Embryonic facial prominence (tissue), 1 donor: ENCODE measurements around the gene CTSK.
"Not testable (repeated sequence)": the region's sequence is repeated elsewhere in the genome, so short reads cannot be mapped to it uniquely, and the experiment has no call there.

Experiments used
- DNase-seq: peaks from one replicate; pipeline ENCODE4 v3.0.0-alpha.2; 2016; ENCODE audit errors: extremely low spot score

CTSK gene

DNA sequence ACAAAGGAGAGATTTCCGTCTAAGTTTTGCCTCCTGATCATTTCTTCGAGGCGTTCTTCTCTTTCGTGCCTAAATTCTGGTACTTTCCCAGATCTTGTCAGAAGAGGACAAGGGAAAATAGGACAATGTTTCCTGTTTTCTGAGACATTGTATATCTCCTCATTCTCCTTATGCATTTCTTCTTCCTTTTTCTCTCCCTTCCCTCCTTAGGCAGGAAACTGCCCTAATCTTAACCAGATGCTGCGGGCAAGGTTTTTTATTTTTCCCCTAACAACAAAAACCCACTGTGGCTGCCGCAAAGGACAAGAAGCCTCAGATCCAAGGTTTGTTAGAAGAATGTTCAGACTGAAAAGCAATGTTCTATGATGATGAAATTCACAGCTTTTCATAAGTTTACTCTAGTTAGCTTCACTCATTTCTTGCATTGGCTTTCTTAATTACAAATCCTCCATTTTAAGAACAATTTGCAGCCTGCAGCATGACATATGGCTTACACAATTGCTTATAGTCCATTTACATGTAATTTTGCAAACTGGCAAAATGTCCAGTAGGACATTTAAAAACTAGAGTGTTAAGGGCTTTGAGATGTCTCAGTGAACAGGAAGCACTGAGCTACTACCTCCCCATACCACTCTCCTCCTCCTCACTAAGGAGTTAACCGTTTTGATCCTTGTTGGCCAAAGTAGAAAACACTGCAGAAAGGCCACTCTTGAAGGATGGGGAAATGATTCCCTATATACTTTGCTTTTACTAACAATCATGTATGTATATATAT lies 624 bp downstream of the CTSK start:
- no peak for DNase-seq

DNA sequence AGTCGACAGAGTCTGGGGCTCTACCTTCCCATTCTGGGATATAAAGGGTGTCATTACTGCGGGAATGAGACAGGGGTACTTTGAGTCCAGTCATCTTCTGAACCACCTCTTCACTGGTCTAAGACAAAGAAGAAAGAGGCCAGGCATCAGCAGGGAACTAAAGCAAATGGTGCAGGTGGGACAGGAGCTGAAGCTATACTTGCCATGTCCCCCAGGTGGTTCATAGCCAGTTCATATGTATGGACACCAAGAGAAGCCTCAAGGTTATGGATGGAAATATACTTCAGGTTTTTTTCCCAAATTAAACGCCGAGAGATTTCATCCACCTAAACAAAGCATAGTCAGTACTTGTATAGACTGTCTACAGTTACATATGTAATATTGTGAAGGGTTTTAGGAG lies 2.2 kb downstream of the CTSK start:
- no peak for DNase-seq

DNA sequence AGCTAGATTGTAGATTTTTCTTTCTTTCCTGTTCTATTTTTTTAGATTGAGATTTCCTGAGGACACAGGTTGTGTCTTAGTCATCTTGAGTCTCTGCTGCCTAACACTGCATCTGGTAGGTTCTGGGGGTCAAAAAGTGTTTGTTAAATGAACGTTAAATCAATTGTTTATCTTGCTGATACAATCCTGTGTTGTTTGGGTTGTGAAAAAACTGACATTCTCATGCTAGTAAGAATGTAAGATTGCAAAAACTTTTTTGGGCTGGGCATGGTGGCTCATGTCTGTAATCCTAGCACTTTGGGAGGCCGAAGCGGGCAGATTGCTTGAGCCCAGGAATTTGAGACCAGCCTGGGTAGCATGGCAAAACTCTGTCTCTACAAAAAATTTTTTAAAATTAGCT lies 3.4 kb downstream of the CTSK start:
- DNase-seq: no peak

DNA sequence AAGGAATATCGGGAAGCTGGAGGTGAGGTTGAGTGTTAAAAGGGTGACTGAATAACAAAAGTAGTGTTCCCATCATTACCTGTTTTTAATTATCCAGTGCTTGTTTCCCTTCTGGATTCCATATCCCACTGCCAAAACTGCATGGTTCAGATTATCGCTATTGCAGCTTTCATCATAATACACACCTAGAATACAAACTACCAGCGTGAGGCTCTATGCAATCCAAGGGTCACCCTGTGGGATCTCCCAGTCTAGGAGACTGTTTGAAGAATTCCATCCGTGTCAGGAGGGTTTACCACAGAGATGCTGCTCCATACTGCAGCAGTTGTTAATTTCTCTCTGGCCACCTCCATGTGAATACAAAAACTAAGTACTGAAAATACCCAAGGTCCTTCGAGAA lies 9.0 kb downstream of the CTSK start:
- DNase-seq: no peak

DNA sequence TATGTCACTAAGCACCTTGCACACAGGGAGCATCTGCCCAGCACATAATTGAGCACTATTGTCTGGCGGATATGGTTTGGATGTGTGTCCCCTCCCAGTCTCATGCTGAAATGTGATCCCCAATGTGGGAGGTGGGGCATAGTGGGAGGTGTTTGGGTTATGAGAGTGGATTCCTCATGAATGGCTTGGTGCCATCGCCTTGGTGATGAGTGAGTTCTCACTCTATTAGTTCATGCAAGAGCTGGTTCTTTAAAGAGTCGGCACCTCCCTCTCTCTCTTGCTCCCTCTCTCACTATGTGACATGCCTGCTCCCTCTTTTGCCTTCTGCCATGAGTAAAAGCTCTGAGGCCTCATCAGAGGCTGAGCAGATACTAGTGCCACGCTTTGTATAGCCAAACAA lies 9.5 kb downstream of the CTSK start:
- DNase-seq: no peak

DNA sequence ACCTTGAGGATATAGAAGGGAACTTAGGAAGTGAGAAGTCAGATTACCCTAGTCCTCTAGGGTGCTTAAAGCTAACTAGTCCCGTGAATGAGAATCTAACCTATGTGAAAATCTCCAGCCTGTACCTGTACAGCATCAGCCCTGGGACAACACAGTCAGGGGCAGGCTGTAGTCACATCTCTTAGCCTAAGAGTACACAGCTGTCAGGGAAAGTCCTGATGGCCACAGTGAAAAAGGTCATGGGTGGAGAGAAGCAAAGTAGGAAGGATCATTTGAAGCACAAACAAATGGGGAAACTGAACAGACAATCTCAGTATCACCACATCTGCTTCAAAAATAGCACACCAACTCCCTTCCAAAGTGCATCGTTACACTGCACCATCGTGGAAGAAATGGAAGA lies 11.7 kb downstream of the CTSK start:
- DNase-seq: no peak

DNA sequence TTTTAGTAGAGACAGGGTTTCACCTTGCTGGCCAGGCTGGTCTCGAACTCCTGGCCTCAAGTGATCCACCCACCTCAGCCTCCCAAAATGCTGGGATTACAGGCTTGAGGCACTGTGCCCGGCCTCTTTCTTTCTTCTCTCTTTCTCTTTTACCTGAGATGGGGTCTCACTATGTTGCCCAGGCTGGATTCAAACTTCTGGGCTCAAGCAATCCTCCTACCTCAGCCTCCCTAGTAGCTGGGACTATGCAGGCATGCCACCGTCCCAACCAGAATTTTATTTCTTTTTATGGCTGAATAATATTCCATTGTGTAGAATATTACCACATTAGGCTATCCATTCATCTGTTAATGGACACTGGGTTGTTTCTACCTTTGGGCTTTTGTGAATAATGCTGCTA lies 14.3 kb downstream of the CTSK start:
- DNase-seq: not testable (repeated sequence)

DNA sequence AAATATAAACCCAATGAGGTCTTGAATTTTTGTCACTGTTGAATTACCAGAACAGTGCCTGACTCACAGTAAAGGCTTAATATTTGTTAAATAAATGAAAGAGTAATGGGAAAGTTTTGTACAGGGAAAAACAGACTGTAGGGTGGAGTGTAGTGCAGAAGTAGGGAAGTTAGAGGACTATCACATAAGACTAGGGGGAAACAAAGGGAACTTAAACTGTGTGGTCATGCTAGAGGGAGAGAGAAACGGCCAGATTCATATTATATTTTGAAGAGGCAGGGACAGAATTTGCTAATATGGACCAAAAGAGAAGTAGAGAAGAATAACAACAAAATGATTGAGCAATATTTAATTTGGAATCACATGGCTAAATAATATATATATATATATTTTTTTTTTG lies 14.8 kb downstream of the CTSK start:
- DNase-seq: no peak

DNA sequence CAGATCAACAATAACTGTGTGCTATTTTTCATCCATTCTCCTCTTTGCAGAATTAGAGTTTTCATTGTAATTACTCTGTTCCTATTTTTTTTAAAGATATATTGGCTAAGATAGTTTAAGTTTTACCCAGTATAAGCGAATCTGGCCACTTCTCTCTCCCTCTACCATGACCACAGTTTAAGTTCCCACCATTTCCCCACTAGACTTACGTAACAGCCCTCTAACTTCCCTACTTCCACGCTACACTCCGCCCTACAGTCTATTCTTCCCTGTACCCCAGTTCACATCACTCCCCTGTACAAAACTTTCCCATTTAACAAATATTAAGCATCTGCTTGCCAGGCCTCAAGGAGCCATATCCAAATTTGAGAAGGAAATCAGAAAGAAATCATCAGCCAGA lies 16.5 kb downstream of the CTSK start:
- no peak for DNase-seq

DNA sequence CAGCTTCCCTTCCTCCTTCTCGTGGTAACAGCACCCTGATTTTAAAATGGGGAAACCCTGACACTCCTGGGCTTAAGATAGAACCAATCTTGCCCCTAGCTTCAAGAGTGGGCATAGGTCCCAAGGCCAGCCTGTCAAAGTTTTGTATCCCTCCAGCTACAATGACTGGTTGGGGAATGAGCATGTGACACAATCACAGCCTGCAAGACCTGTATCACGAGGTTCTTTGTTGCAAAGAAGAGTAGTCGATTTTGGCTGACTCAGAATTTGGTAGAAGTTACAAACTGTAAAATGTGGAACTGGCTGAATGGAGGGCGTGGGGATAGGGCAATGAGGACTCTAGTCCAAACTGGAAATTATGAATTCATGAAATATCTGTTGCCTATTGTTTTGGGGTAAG lies 18.7 kb downstream of the CTSK start:
- no peak for DNase-seq

DNA sequence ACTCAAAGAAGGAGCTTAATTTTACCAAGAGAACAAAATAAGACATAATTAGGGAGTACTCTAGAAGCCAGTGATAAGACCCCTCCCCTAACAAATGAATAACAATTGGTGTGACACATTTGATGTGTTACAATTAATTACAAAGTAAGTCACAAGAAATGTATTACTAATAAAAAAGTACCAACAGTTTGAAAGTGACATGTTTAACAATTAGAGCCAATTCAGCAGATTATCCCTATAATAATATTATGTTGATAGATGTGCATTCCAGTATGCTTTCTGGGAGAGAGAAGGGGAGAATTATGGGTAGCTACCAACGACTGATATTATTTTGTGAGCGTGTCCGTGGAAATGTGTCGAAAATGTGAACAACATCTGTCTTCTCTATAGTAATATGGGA lies 19.1 kb downstream of the CTSK start:
- DNase-seq: no peak

DNA sequence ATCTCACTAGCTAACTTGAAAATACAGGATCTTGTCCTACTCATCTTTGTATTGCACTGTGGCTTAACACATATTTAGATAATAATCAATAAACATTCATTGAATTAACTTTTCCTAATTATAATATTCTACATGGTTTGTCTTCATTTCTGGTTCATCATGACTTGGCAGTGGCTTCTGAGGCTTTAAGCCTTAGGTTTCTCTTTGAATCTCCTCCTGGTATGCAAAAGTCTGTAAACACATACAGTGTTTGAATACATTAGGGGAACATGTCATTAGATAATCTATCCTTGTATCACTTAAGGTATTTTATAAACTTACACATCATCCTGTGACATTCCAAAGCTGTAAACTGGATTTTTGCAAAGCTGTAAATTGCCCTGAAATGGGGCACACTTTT lies 20.6 kb downstream of the CTSK start:
- no peak for DNase-seq

DNA sequence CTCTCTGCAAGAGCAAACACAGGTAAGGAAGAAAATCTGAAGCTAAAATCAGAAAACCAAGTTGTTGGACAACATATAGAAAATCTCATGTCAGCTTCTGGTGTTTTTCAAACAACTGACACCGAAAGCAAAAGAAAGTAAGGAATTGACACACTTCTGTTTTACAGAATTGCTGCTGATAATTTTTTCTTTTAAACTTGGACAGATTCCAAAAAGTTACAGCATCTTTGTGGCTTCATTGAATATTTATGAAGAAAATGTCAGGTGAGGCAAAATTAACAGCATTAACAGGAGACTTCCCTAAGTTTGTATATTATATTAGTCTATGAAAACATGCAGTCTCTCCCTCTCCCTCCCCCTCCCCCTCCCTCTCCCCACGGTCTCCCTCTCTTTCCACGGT lies 27.6 kb downstream of the CTSK start:
- DNase-seq: no peak

DNA sequence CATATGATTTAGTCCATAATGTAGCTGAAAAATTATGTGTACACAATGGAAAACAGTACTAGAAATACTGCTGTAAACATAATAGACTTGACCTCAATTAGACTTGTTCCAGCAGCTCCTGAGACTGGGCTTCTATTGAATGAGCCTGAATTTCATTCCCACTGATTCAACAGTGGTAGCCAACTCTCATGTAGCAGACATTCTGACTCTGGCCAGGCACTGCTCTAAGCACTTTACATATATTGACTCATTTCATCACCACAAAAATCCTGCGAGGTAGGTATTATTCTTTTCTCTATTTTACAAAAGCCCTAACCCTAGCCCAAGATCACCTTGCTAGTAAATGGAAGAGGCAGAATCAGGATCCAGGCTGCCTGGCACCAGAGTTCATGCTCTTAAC lies 29.7 kb downstream of the CTSK start:
- DNase-seq: no peak

DNA sequence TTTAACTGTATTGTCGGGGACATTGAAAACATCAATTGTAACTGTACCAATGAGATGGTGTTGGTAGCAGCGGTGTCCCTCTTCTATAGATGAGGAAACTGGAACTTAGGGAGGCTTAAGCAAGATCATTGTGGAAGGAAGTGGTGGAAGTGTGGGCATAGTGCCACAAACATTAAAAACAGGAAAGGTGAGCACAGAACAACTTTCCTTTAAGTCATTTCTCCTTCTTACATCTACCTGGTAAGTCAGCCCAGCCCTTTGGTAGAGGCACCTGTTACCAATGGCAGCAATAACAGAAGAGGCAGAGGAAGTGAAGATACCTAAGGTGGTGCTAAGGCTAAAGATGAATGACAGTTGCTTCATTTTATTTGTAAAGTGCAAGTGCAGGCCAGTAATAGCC lies 30.5 kb downstream of the CTSK start:
- DNase-seq: no peak

DNA sequence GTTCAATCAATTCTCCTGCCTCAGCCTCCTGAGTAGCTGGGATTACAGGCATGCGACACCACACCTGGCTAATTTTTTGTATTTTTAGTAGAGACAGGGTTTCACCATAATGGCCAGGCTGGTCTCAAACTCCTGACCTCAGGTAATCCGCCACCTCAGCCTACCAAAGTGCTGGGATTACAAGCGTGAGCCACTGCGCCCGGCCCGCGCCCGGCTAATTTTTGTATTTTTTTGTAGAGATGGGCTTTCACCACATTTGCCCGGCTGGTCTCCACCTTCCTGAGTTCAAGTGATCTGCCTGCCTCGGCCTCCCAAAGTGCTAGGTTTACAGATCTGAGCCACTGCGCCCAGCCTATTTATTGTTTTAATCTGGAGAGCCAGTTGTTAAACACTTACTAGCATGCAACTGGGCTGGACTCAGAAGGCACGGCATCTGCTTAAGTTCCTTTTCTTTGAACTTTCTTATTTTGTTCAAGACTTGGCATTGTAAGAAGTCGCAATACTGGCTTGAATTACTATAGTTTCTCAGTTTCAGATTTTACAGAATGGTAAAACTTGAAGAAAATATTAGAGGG lies 32.0 kb downstream of the CTSK start:
- DNase-seq: not testable (repeated sequence)

DNA sequence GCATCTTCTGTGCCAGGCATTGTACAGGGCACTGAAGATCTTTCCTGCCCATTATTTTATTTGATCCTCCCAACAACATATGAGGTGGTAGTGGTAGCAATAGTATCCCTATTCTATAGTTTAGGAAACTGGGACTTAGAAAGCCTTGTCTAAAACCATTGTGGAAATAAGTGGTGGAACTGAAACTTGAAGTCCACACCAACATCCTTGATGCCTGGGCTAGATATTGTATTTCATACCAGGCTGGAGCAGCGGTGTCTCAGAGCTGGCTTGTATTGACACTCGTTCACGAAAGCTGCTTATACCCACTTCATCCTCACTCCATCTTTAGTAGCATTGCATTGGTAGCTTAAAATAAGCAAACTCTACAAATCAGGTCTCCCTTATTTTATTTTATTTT lies 32.8 kb downstream of the CTSK start:
- DNase-seq: no peak

DNA sequence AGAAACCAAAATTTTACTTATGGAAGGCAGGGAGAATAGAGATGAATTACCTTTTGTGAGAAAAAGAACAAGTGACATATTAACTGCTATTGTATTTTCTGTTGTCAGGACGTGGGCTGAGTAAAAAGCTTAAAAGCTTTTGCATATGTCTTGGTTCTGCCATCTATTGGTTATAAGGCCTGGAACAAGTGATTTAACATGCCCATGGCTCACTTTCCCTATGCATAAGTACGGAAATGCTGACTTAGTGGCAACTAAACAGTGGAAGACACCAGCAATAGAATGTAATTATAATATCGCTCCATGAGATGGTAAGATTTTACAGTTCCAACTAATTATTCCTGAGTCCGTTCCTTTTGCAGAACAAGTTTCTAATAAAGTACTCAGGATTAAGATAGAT lies 35.7 kb downstream of the CTSK start:
- DNase-seq: no peak

DNA sequence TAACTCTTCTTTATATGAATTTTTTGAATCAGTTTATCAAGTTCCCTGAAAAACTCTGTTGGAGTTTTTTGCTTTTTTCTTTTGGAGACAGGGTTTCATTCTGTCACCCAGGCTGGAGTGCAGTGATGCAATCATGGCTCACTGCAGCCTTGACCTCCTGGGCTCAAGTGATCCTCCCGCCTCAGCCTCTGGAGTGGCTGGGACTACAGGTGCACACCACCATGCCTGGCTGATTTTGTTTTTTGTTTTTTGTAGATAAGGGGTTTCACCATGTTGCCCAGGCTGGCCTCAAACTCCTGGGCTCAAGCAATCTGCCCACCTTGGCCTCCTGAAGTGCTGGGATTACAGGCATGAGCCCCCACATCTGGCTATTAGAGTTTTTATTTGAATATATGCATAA lies 40.4 kb downstream of the CTSK start:
- not testable (repeated sequence) for DNase-seq

DNA sequence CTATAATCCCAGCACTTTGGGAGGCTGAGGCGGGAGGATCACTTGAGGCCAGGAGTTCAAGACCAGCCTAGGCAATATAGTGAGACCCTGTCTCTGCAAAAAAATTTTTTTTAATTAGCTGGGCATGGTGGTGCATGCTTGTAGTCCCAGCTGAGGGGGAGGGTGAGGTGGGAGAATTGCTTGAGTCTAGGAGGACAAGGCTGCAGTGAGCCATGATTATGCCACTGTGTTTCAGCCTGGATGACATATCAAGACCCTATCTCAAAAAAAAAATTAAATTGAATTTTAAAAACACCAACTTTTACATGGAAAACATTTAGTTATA lies 42.1 kb downstream of the CTSK start:
- DNase-seq: not testable (repeated sequence)

DNA sequence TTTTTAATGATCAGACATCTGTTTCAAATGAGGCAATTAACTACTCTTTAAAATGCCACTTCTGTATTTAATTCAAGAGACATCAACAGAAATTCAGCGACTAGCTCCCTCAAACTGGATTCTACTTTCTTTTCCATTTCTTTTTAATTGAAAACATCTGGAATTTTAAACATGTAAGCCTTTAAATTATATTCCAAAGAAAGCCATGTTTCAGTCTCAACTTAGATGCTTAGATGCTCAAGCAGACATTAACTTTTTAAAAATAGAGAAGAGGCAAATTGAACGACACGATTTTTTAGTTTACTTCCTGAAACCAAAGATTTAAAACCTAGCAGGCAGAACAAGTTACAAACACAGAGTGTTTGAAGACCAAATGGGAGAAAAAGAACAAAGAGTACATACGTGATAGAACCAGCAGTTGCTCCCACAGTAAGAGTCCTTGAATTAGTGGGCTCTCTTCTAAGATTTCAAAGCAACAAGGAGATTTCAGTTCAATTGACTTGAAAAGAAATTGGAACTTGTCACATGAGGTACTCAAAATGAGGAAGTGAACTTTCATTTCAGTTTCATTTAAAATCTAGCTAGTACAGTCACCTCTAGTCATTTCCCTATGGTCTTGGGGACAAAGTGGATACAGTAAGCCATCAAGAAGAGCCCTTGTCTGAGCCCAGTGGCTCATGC lies 42.6 kb downstream of the CTSK start, which contains the start of gene CTSS:
TSS of gene CTSS (minus strand) at position 483 of the 681 bp plus-strand sequence. CDS start 1,015 bp downstream, outside the sequence.
- DNase-seq: peak; percentile 42

DNA sequence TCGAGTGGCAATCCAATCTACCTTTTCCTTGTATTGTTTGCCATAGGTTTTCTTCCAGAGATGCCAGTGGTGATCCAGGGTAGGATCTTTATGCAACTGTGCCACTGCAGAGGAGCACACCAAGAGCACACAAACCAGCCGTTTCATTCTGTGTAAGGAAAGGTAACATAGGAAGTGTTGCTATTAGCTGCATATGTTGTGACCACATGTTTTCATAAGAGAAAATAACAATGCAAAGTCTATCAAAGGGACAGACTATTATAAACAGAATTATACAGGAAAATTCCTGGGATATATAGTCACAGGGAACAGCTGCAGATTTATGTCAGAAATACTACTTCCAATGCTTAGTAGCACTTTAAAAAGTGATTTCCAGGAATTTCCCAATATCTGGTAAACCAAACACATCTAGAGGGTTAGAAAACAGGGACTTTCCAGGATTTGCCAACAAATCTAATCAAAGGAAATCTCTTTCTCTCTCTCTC lies 43.4 kb downstream of the CTSK start:
- peak; percentile 40 for DNase-seq

DNA sequence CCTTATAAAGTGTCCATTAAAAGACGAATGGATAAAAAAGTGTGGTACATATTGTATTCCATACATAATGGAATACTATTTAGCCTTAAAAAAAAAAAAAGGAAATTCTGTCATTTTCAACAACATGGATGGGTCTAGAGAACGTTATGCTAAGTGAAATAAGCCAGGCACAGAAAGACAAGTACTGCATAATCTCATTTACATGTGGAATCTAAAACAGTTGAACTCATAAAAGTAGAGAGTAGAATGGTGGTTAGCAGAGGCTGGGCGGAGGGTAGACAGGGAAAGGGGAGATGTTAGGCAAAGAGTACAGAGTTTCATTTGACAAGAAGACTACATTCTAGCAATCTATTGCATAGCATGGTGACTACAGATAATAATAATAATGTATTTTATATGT lies 45.0 kb downstream of the CTSK start:
- DNase-seq: no peak
